Common myeloid progenitor, CD34-positive (primary cell): ENCODE measurements around the gene CPVL.
A peak's percentile ranks its signal among the peaks of the same experiment; 100 is the strongest.

Source experiments
- CTCF ChIA-PET: fragments of 350-600 bp; sonication (Branson Sonifier 250); formaldehyde crosslinking; loops from one replicate; lab custom pipeline; 2021; ENCODE audit warnings: antibody characterized with exemption; lab: Charles Lee
- POLR2A ChIA-PET: fragments of 350-600 bp; sonication (Branson Sonifier 250); formaldehyde crosslinking; loops from one replicate; lab custom pipeline; 2021; ENCODE audit warnings: antibody characterized with exemption; lab: Charles Lee
- DNase-seq, 3 donors: peaks; one replicate each; pipeline versions ENCODE4 v3.0.0 to v3.0.0-alpha.2; 2013
- H3K27ac ChIP-seq, 2 experiments: 1 replicate in 1 of 2; 2 replicates in 1 of 2; pipeline ENCODE4 v1.7.0; 2013; ENCODE audit warnings: inconsistent platforms in 2 of 2, low read length in 2 of 2, mild to moderate bottlenecking in 2 of 2, low read depth in 1 of 2, moderate library complexity in 1 of 2; ENCODE audit not compliant: severe bottlenecking in 2 of 2, insufficient read depth in 1 of 2, poor library complexity in 1 of 2
- H3K27me3 ChIP-seq, 5 experiments: replicated peaks in 2 of 5; 1 replicate in 3 of 5; 2 replicates in 2 of 5; pipeline versions ENCODE4 v1.6.1 to v1.7.0; 2013; ENCODE audit warnings: low read length in 4 of 5, mild to moderate bottlenecking in 2 of 5, moderate library complexity in 2 of 5, inconsistent platforms in 1 of 5; ENCODE audit not compliant: insufficient read depth in 5 of 5, control insufficient read depth in 4 of 5
- H3K36me3 ChIP-seq, 4 experiments: 1 replicate in 2 of 4; 2 replicates in 2 of 4; pipeline versions ENCODE4 v1.6.1 to v1.7.0; 2013; ENCODE audit warnings: low read length in 3 of 4, control low read depth in 1 of 4, mild to moderate bottlenecking in 1 of 4; ENCODE audit not compliant: control insufficient read depth in 4 of 4, insufficient read depth in 4 of 4
- H3K4me1 ChIP-seq, 4 experiments: 1 replicate in 3 of 4; 2 replicates in 1 of 4; pipeline versions ENCODE4 v1.6.1 to v1.7.1; 2013; ENCODE audit warnings: low read length in 3 of 4, mild to moderate bottlenecking in 3 of 4, control low read depth in 1 of 4, inconsistent platforms in 1 of 4, moderate library complexity in 1 of 4; ENCODE audit not compliant: control insufficient read depth in 4 of 4, insufficient read depth in 4 of 4; ENCODE audit errors: control extremely low read depth in 1 of 4
- H3K4me3 ChIP-seq, 7 experiments: 1 replicate in 4 of 7; 2 replicates in 3 of 7; pipeline versions ENCODE4 v1.5.1 to v1.7.0; 2013; ENCODE audit warnings: mild to moderate bottlenecking in 7 of 7, low read length in 6 of 7, moderate library complexity in 6 of 7, inconsistent platforms in 2 of 7, low read depth in 2 of 7, control low read depth in 1 of 7; ENCODE audit not compliant: insufficient read depth in 4 of 7, control insufficient read depth in 1 of 7; ENCODE audit errors: extremely low read depth in 1 of 7
- H3K9me3 ChIP-seq, 5 experiments: 1 replicate in 4 of 5; 2 replicates in 1 of 5; pipeline versions ENCODE4 v1.6.1 to v1.7.1; 2013; ENCODE audit warnings: low read length in 4 of 5, mild to moderate bottlenecking in 2 of 5, inconsistent platforms in 1 of 5, low read depth in 1 of 5, moderate library complexity in 1 of 5; ENCODE audit not compliant: control insufficient read depth in 4 of 5, insufficient read depth in 2 of 5; ENCODE audit errors: control extremely low read depth in 1 of 5
- WGBS: methylation state at CpG from one replicate; pipeline ENCODE4 v1.1.5; 2013; ENCODE audit not compliant: insufficient coverage; 5-methylcytosine and 5-hydroxymethylcytosine counted together

CPVL gene

DNA sequence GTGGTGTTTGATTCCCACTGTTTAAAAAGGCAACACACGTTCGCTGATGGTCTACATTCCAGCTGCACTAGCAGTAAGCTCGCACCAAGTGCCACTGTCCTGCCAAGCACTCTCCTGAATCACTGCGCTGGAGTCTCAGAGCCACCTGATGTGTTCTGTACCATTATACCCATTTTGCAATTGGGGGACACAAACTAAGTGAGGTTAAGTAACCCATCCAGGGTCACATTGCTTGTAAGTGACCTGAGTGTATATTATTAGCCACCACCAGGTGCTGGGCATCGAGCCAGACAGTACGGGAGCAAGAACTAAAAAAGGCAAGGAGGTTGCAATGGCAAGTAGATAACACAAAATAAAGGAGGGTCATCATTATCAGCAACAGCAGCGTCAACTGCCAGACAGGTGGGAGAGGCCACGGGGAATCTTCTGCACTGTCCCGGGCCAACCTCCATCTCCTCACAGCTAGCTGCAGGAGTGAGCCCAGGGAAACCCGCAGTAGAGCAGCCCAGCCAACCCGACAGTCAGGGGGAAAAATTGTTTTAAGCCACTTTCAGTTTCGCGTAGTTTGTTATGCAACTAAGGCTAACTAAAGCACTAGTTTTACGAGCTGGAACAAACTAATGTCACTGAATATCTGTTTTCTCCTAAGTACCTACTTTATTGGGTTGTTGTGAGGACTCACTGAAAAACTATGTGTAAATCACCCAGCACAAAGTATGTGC, 712 bp upstream of the CPVL start:
- peaks cover 0 to 26% (median 2%) of the 10 kb centered on the region in 5 experiments for H3K27me3 ChIP-seq
- ChIA-PET POLR2A (interaction anchor here (0.6 kb wide), 1 partner anchor 491 kb away, joined by 3 read pairs; no protein-coding TSS in a partner anchor), CTCF (interaction anchor here (1.2 to 2.0 kb wide), 2 partner anchors 9 to 43 kb away, joined by 6 to 11 read pairs; no protein-coding TSS in a partner anchor)
- H3K36me3 ChIP-seq = no peaks in the 10 kb centered on the region
- no peak overlapping the region for H3K27ac ChIP-seq
- peaks cover 0 to 28% (median 15%) of the 10 kb centered on the region in 4 experiments for H3K4me1 ChIP-seq
- 69% methylated on average over 10 of the region's 14 CpGs for WGBS
- peak in 2 of 3 donors; percentile 51 to 63 for DNase-seq
- H3K4me3 ChIP-seq = peak overlapping the region in 4 of 7 experiments; percentile 67 to 82 (median 70)
- H3K9me3 ChIP-seq = no peaks in the 10 kb centered on the region

DNA sequence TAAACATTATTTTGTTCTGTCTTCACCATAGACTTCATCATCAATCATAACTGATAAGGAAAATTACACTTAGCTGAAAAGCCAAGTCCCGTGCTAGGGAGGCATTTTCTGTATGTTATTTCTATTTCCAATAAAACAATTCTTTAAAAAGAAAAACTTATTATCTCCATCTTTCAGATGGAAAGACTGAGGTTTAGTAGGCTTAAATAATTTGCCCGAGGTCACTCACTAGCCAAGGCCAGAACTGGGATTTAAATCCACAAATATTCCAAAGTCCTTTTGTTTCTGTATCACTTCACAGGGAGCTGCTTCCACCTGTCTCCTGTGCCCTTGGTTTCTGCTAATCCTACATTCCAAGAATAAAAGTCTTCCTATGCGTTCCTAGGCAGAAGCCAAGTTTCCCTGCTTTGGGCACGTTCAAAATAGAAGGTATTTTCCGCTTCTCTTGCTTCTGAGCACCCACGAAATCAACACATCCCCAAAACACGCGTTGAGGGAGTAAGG, 732 bp downstream of the CPVL start:
- ChIA-PET CTCF (interaction anchor here (1.2 to 2.0 kb wide), 3 partner anchors 11 to 45 kb away, joined by 3 to 11 read pairs (median 3); no protein-coding TSS in a partner anchor), POLR2A (no interaction called here)
- H3K9me3 ChIP-seq = no peaks in the 10 kb centered on the region
- peak overlapping the region in 1 of 2 experiments; percentile 20 for H3K27ac ChIP-seq
- H3K36me3 ChIP-seq = no peaks in the 10 kb centered on the region
- peaks cover 0 to 26% (median 2%) of the 10 kb centered on the region in 5 experiments for H3K27me3 ChIP-seq
- no peak for DNase-seq
- peak overlapping the region in 6 of 7 experiments; percentile 15 to 82 (median 68) for H3K4me3 ChIP-seq
- 32% methylated on average over 3 of the region's 8 CpGs for WGBS
- peaks cover 0 to 37% (median 17%) of the 10 kb centered on the region in 4 experiments for H3K4me1 ChIP-seq

DNA sequence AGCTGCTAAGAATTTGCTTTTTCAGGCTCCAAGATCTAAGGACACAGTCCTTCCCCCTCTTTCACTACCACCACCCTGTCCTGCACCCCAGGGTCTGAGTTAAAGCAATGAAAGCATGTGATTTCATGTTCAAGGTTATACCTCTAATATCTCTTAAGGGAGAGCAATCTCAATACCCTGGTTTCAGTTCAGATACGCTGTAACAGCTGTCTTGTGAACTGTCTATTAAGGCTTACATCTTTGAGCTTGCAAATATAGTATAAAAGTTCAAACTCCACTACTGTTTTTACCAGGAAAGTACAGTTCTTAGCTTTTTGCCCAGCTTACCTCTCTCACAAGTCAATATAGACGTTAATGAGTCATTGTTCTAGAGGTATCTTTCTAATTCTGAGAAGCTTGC, 2.6 kb downstream of the CPVL start:
- Histone ChIP-seq H3K4me3 (no peak overlapping the region), H3K9me3 (no peaks in the 10 kb centered on the region), H3K27ac (no peak overlapping the region), H3K4me1 (peaks cover 0 to 42% (median 17%) of the 10 kb centered on the region in 4 experiments), H3K27me3 (peaks cover 0 to 26% (median 2%) of the 10 kb centered on the region in 5 experiments), H3K36me3 (no peaks in the 10 kb centered on the region)
- ChIA-PET CTCF (interaction anchor here (0.7 to 2.2 kb wide), 5 partner anchors 12 to 37 kb away, joined by 3 to 6 read pairs (median 4); no protein-coding TSS in a partner anchor), POLR2A (no interaction called here)
- 83% methylated on average over 1 of the region's 2 CpGs for WGBS
- no peak for DNase-seq

DNA sequence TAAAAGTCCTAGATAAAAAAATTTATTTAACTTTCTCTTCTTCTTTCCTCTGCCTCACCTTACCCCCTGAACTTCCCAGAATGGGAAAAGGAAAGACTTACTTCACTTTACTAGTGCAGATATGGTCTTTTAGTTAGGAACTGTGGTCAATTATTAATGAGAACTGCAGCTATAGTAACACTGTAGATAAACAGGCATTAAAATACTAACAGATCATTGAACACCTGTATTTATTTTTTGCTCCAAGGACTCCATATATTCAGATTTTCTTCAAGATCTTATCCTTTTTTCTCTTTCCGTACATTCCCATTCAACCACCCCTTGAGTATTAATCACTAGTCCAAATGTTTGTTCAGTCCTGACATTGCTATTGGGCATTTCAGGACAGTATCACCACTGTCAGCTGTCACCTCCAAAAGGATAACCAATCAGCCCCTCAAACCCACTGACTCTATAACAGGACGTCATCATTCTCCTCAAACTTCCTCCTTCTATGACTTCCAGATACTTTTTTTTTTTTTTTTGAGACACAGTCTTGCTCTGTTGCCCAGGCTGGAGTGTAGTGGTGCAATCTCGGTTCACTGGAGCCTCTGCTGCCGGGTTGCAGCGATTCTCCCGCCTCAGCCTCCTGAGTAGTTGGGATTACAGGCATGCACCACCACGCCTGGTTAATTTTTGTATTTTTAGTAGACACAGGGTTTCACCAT, 4.2 kb downstream of the CPVL start:
- H3K27ac ChIP-seq = no peak overlapping the region
- H3K9me3 ChIP-seq = no peaks in the 10 kb centered on the region
- ChIA-PET POLR2A (no interaction called here), CTCF (no interaction called here)
- H3K36me3 ChIP-seq = no peaks in the 10 kb centered on the region
- H3K4me3 ChIP-seq = no peak overlapping the region
- peaks cover 0 to 41% (median 17%) of the 10 kb centered on the region in 4 experiments for H3K4me1 ChIP-seq
- DNase-seq = no peak
- H3K27me3 ChIP-seq = peaks cover 0 to 22% (median 2%) of the 10 kb centered on the region in 5 experiments
- 100% methylated on average over 2 of the region's 7 CpGs for WGBS

DNA sequence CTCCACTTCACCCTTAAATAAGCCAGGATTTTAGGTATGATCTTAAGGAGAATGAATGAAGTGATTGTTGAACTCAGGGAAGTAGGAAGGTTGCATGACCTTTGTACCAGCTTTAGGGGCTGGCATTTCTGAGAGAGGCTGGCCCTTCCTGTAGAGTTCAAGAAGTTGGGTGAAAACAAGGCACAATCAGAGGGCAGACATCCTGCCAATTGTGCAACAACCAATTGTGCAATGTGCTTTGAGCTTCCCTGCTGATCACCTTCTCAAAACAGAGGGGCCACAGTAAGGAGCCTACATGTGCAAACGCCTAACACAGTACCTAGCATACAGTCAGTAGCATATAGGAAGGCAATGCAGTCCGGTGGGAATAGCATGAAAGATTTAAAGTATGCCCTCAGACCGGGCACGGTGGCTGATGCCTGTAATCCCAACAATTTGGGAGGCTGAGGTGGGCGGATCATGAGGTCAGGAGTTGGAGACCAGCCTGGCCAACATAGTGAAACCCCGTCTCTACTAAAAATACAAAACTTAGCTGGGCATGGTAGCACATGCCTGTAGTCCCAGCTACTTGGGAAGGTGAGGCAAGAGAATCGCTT, 5.4 kb downstream of the CPVL start:
- no peaks in the 10 kb centered on the region for H3K36me3 ChIP-seq
- H3K27me3 ChIP-seq = peaks cover 0 to 14% (median 2%) of the 10 kb centered on the region in 5 experiments
- ChIA-PET CTCF (interaction anchor here (0.6 kb wide), 1 partner anchor 31 kb away, joined by 3 read pairs; no protein-coding TSS in a partner anchor), POLR2A (no interaction called here)
- peaks cover 0 to 29% (median 7%) of the 10 kb centered on the region in 4 experiments for H3K4me1 ChIP-seq
- peaks cover 0 to 5% (median 0%) of the 10 kb centered on the region in 5 experiments for H3K9me3 ChIP-seq
- WGBS = 97% methylated on average over 7 of the region's 7 CpGs
- H3K27ac ChIP-seq = no peak overlapping the region
- DNase-seq = peak in 1 of 3 donors; percentile 7
- no peak overlapping the region for H3K4me3 ChIP-seq

DNA sequence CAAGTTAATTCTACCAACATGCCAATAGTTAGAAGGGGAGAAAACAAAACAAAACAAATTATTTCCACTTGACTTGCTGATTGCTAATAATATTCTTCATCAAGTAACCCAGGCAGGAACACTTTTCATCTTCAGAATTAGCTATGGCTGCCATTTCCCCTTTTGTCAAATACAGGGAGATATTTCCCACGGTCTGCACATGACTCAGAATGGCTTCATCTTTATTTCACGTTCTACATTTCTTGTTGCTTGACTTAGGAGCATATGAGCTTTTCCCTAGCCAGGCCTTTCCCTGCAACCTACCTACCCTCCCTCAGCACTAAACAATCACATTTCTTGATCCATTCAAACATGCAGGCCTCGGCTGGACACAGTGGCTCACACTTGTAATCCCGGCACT, 6.5 kb downstream of the CPVL start:
- WGBS = 87% methylated on average over 2 of the region's 4 CpGs
- Histone ChIP-seq H3K4me1 (peaks cover 0 to 19% (median 1%) of the 10 kb centered on the region in 4 experiments), H3K27ac (no peak overlapping the region), H3K27me3 (peaks cover 0 to 3% (median 0%) of the 10 kb centered on the region in 5 experiments), H3K4me3 (no peak overlapping the region), H3K36me3 (no peaks in the 10 kb centered on the region), H3K9me3 (peaks cover 0 to 7% (median 2%) of the 10 kb centered on the region in 5 experiments)
- no peak for DNase-seq
- ChIA-PET CTCF (no interaction called here), POLR2A (no interaction called here)
